CD4-positive, alpha-beta T cell treated with Interleukin-2 at 100 ng/mL for 4 hours (primary cell): ENCODE results near the gene COX7A2.
A peak's percentile ranks its signal among the peaks of the same experiment; 100 is the strongest.

Experiments used
- DNase-seq: peaks from one replicate; pipeline ENCODE4 v3.0.0-alpha.2; 2020; ENCODE audit warnings: low spot score

COX7A2 gene

GRCh38 chr6:75243333-75244062 lies at the start of gene COX7A2:
Gene COX7A2 (minus strand): TSS chr6:75243801. CDS start chr6:75243734, 67 bp downstream.
- peak; percentile 94 for DNase-seq

DNA sequence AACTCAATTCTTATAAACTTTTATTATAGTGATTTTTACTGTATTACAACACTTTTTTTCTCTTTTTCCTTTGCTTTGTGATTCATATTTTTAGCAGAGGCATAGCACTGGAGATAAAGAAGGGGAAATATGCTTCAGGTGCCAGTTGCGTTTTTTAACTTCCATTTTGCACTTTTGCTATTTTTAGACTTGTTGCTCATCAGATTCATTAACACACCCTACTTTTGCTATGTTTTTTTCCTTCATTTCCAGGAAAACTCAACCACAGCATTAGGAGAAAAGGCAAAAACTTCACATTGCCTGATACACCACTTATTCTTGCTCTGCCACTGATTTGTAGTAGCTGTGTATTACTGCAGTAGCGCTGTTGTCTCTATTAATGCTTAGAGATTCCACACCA lies 49.0 kb upstream of the COX7A2 start:
- no peak for DNase-seq

- DNase-seq: no peak
Observed at GRCh38 chr6:75291744-75292143, 48.1 kb upstream of the COX7A2 start.

DNA sequence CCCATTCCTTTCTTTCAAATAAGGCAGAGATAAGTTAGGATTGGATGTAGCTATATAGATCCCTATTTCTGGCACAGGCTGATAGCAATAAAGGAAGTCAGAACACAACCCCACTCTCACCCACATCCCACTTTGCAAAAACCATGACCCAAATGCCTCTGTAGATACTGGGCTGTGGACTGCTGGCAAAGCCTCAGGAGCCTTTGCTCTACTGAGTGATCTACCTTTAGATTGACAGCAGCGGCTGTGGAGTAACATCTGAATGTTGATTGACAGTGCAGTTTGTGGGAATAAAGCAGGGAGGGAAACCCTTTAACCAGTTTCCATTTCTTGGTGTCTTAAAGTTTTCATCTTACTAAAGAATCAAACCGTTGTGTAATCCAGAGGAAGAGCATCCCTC lies 47.7 kb upstream of the COX7A2 start:
- DNase-seq: no peak

- DNase-seq: no peak
Observed at GRCh38 chr6:75290136-75290945, 46.7 kb upstream of the COX7A2 start.

- no peak for DNase-seq
Observed at GRCh38 chr6:75288023-75288422, 44.4 kb upstream of the COX7A2 start.

- DNase-seq: no peak
Observed at GRCh38 chr6:75287424-75287823, 43.8 kb upstream of the COX7A2 start.

- DNase-seq: no peak
Observed at GRCh38 chr6:75286955-75287354, 43.4 kb upstream of the COX7A2 start.

DNA sequence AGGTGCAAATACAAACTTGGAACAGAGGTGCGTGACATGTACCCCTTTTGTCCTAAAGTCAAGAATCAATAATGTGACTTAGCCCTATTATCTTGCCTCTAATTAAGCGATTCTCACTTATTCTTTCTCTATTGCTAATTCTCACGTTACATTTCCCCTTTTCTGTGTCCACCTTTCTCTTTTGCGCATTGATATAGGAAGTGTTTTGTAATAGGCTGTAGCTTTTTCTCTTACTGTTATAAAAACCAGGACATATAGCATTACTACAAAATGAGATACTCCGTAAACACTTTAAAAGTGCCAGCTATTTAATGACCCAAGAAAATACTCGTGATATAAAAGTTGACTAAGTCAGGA lies 41.7 kb upstream of the COX7A2 start:
- no peak for DNase-seq

DNA sequence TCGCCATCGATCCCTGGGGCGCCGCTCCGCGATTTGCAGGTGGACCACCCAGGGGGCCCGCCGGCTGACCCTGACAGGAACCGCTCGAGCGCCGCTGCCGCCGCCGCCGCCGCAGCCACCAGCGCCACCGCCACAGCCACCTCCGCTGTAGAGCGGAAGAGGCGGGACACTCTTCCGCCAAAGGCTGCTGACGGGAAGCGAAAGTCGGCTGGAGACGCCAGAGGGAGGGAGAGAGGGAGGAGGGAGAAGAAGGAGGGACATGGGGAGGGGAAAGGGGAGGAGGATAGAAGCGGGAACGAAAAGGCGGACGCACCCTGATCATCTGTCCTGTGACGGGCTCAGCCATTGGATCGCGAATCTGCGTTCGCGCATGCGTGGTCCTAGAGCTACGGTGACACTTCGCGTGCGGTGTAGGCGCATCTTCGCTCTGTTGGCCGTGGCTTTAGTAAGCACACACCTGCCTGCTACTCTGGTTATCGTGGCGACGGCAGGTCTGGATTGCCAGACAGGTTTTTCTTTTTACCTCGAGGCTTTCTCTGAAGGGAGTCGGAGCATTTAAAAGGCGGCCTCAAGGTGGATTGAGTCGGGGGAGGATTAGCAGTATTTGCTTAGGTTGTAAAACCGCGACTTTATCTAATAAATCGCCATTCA lies 41.2 kb upstream of the COX7A2 start, which contains the start of gene TMEM30A:
TSS of gene TMEM30A (minus strand) at position 161 of the 651 bp plus-strand sequence. CDS start at position 7, 154 bp downstream.
- peak; percentile 98 for DNase-seq

DNA sequence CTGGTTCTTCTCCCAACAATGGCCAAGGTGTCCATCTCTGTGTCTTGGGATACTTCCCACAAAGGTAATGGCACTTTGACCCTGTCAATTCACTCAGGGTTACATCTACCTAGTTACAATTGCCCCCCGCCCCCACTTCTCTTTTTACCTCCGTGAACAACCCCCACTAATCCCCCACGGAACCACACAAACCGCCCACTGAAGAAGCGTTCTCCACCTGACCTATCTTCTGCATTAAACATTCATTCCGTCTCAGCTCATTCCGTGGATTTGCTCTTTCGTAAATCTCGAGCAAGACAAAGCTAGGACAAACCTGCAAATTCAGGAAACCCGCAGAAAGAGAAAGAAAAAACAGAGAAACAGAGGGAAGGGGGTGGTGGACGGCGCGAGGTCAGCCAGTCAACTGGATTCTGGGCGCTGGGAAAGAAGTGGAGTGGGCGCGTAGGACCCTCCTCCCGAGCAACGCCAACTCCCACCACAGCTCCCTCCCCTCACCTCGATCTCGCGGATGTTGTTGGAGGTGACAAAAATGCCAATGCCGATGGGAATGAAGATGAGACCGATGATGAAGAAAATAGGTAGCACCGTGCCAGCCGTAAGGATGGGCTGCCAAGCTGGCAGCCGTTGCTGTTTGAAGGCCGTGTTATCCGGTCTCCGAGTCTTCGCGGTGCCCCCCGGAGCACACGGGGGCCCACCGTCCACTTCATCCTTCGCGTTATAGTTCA lies 40.5 kb upstream of the COX7A2 start:
- DNase-seq: peak; percentile 10

- DNase-seq: no peak
Observed at GRCh38 chr6:75282706-75283105, 39.1 kb upstream of the COX7A2 start.

- DNase-seq: peak; percentile 12
Observed at GRCh38 chr6:75281653-75282052, 38.1 kb upstream of the COX7A2 start.

- no peak for DNase-seq
Observed at GRCh38 chr6:75280131-75280855, 36.7 kb upstream of the COX7A2 start.

- DNase-seq: no peak
Observed at GRCh38 chr6:75279418-75279817, 35.8 kb upstream of the COX7A2 start.

DNA sequence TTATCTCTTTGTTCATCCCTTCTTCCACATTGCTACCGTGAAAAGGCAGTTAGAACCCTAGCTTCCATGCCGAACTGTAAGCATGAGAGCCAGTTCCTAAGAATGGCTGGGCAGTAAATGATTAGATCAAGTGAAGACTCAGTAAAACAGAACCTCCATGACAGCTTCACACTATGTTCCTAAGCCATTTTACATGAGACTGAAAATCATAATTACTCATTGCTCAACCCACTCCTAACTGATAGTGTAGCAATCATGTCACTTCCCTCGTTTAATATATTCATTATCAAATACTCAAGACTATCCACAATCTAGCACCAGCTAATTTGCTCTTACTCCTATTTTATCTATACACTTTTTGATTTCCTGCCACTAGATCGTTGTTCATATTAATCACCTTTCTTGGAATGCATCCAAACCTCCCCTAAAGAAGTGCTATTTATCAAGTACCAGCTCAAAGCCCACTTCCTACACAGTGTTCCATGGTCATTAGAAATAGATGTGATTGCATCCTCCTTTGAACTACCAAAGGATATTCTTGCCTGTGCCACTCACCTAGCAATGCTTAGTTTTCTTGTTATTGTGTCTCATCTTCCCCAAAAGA lies 35.0 kb upstream of the COX7A2 start:
- peak; percentile 21 for DNase-seq

GRCh38 chr6:75275067-75275466 lies 31.5 kb upstream of the COX7A2 start:
- no peak for DNase-seq

GRCh38 chr6:75273009-75273408 lies 29.4 kb upstream of the COX7A2 start:
- no peak for DNase-seq

- DNase-seq: no peak
Observed at GRCh38 chr6:75272145-75272840, 28.7 kb upstream of the COX7A2 start.

DNA sequence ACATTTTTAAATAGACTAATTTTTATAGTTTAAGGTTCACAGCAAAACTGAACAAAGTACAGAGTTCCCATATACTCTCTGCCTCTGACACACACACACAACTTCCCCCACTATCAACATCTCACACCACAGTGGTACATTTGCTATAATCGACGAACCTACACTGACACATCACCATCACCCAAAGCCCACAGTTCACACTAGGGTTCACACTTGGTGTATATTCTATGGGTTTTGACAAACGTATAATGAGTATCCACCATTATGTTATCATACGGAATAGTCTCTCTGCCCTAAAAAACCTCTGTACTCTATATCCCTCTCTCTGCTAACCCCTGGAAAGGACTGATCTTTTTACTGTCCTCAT lies 25.4 kb upstream of the COX7A2 start:
- DNase-seq: peak; percentile 8
